HG03066 (cell line): ENCODE measurements around the gene SFRP5.

ENCODE experiments used
- ATAC-seq: cut with Tn5 transposase; IDR thresholded peaks from one replicate; pipeline ENCODE4 v1.9.1; 2021; ENCODE audit warnings: low read depth; ENCODE audit not compliant: unreplicated experiment

SFRP5 gene

DNA sequence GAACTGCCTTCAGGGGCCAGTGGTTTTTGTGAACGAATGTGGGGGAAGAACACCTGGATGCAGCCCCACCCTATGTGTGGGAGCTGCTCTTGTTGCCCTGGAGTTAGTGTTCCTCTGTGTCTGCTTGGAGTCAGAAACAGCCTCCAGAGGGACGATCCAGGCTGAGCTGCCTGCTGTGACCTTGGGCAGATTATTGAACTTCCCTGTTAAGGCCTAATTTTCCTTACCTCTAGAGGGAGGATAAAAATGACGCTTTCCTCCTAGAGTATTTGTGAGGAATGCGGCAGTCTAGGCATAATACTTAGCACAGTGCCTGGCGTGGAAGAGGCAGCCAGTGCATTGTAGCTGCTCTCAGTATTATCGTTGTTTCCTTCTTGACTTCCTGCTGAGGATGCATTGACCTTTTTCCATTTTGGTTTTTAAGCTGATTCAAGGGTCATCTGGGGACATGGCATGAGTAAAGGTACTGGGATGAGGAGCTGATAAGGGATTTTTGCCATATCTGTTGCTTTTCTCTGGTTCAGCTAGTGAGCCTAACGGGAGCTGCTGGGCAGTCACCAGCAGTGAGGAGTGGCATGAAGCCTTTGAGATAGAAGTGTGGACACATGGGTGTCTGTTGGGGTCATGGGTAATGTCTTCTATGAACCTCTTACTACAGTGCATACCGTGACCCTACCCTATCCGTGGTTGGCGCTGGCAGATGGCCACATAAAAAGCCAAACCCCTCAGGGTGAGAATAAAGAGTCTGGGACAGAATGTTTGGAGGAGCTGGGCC is 28.4 kb downstream of the SFRP5 start:
- ATAC-seq: no peak

GRCh38 chr10:97740613-97741012 is 31.2 kb downstream of the SFRP5 start:
- ATAC-seq: no peak

DNA sequence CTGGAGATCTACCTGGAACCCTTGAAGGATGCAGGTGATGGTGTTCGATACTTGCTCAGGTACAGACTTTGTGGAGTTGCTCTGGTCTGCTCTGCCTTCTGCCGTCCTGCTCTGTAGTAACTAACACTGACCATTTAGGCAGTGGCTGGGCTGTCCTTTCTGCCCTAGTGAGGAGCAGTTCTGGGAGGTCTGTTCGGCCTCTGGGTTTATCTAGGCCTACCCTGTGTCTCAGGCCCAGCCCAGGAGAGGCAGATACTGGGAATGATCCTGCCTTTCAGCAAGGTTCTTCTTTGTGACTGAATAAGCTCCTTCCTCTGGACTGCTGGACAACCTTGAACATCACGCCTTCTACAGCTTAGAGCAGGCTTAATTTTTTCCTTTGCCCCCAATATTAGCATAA is 33.2 kb downstream of the SFRP5 start:
- ATAC-seq: no peak

- ATAC-seq: peak; percentile 14
Measured at GRCh38 chr10:97737770-97738265, 34.0 kb downstream of the SFRP5 start.

DNA sequence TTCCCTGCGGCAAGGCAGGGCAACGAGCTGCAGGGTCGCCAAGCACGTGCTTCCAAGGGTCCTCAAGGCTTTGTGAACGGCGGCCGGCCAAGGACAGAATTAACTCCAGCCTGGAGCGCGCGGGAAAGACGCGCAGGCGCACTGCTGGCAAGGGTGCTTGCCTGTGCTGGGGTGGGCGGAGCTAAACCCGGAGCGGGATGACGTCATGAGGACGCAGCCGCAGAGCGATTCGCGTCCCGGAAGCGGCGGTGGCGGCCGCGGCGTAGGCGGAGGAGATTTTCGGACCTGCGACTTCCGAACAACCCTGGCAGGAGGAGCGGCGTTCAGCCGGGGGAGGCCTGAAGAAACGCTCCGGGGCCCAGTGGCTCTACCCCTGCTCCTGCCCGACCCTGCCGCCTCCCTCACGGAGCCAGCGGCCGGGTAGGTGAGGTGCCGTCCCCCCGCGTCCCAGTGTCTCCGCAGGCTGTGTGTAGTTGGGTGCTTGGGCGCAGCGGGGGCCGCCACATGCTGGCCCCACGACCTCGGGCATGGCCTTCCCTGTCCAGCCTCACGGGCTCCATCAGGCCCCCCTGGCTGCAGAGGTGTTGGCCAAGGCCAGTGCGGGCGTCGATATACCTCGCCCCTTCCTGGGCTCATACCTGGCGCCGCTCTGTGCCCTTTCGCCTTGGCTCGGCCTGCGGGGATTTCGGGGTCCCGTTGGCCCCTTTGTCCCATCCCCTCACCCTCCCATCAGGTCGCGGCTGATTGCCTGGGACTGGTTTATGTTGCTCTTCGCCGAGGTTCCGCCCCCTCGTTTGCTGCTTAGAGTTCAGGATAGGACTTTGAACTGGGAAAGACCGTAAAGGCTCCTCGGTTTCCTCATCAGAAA is 34.7 kb downstream of the SFRP5 start, which contains the start of gene ZFYVE27:
Gene ZFYVE27, plus strand, starts transcription at position 227 of the 868 bp plus-strand sequence. CDS start 1,350 bp downstream, outside the sequence.
- peak; percentile 82 for ATAC-seq

DNA sequence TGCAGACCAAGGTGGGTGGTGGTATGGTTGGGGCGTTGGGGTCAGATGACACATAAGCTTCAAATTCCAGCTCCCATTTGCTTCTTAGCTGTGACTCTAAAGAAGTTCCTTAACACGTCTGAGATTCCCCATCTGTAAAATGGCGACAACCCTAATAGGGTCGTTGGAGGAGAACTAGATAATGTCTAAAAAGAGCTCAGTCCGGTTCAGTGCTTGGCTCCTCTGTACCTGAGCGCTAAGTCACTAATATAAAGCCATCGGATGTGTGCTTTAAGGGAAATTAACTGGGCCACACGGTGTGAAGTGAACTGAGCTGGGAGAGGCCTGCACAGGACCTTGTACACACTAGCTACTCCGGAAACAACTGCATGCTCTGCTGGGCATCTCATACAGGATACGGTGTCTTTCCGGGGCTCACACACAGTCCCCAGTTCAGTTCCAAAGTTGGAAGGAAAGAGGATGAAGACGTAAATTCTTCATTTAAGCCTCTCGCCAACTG is 35.3 kb downstream of the SFRP5 start:
- ATAC-seq: peak; percentile 11

- ATAC-seq: no peak
Measured at GRCh38 chr10:97734021-97734420, 37.8 kb downstream of the SFRP5 start.

DNA sequence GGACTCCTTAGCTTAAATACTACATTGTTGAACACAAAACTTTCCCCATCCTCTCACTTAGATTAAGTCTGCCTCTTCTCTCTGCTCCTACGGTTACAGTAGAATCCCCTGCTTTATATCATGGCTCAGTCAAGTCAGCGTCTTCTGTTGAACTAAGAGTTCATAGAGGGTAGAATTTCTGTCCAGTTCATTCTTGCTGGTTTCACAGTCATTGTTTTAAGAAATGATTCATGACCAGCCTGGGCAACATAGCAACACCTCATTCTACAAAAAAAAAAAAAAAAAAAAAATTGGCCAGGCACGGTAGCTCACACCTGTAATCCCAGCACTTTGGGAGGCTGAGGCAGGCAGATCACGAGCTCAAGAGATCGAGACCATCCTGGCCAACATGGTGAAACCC is 38.5 kb downstream of the SFRP5 start:
- ATAC-seq: no peak

- ATAC-seq: no peak
Measured at GRCh38 chr10:97732052-97732359, 39.8 kb downstream of the SFRP5 start.

DNA sequence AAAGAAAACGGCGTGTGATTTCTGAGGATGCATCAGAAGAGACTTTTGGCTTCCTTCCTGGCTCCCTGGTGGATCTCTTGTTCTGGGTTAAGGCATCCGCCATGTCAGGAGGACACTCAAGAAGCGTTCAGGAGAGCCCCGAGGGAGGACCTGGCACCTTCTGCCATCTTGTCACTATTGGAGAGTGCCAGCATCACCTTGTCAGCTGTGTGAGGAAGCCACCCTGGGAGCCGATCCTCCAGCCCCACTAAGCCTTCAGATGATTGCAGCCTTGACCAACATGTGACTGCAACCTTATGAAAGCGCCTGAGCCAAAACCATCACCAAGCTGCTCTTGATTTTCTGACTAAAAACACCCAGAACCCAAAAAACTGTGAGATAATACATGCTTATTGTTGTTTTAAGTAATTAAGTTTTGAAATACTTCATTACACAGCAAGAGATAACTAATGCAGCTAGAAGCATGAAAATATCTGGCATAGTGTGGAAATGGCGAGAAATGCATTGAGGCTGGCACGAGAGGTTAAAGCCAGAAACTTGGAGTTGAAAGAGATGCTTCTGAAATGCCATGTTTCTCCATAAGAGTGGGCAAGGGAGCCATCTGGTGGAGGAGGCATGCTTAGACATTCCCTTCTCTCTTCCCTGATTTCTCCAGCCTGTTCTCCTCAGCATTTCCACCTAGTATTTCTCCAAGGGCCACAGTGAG is 40.3 kb downstream of the SFRP5 start:
- no peak for ATAC-seq

DNA sequence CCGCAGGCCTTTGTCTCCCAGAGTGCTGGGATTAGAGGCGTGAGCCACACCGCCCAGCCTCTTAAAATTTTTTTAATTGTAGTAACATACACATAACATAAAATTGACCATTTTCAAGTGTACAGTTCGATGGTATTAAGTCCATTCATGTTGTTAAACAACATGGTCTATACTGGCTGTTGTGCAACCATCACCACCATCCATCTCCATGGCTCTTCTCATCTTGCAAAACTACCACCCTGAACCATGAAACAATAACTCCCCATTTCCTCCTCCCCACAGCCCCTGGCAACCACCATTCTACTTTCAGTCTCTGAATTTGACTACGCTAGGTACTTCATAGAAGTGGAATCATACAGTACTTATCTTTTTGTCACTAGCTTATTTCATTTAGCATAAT is 42.8 kb downstream of the SFRP5 start:
- no peak for ATAC-seq

- no peak for ATAC-seq
Measured at GRCh38 chr10:97726636-97727178, 45.1 kb downstream of the SFRP5 start.

DNA sequence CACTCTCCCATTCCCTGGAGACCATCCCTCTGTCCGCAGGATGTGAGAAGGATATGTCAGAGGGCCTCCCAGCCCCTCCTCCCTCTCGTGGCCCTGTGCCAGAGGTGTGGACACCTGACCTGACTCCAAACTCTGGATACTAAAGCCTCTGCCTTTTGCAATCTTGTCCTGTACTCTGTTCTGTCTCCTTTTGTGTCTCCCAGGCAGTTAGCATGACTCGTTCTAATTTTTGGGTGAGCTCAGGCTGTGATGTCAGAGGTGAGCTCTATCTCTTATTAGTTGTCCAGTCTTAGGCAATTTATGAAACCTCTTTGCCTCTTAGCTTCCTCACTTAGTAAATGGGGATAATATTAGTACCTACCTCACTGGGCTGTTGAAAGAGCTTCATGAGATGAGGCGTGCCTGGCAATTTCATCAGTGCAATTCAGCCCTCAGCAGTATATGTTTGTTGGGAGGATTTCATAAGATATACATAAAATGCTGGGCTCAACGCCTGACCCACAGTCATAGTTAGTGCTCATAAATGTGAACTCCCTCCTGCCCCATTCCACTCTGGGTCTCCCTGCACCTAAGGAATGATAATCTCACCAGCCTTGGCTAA is 47.4 kb downstream of the SFRP5 start:
- ATAC-seq: no peak

- no peak for ATAC-seq
Measured at GRCh38 chr10:97723001-97723400, 48.8 kb downstream of the SFRP5 start.

DNA sequence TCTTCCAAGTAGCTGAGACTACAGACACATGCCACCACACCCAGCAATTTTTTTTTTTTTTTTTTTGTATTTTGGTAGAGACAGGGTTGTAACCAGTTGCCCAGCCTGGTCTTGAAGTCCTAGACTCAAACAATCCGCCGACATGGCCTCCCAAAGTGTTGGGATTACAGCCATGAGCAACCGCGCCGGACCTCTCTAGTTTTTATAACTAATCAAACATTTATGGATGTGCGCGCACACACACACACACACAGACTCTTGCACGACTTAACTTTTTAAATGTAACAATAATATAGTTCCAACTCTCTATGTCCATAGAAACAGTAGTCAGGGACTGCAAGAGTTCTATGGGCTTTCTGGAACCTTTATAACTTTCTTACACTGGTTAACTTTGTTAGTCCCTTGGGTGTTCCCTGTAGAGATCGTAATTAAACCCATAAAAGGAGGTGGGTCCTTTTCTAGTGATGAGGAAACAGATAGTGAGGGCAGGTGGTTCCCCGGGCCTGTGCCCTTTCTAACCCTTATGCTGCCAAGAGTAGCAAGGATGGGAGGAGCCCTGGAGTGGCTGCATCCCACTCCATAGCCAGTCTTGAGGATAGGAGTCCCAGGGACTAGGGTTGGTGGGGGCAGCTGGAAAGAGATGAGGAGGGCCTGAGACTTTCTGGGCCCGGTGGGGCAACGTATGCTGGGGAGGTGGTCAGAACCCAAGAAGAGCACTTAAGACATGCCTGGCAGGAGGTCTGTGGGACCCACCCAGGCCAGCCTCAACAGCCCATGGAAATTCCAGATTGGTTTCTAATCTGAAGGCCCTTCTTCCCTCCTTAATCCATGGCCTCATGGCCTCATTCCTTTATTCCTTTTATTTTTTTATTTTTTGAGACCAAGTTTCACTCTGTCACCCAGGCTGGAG is 49.7 kb downstream of the SFRP5 start:
- no peak for ATAC-seq

GRCh38 chr10:97719602-97720001 is 52.2 kb downstream of the SFRP5 start:
- no peak for ATAC-seq

DNA sequence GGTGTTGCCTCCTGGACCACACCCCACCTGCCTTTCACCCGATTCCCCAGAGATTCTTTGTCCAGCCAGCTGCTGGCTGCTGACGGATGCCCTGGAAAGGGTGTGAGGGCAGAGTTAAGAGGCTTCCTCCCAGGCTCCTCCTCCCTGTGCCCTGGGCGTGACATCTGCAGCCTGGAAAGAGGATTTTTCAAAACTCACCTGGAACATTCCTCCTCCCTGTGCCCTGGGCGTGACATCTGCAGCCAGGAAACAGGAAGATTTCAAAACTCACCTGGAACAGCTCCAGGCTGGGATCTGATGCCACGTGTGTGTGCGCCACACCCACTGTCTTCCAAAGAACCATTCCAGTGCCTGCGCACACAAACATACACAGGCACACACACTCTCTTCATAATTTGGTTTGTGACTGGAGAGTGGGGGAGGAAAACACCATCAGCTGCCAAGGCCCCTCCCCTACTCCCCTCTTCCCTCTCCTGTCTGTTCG is 53.1 kb downstream of the SFRP5 start:
- ATAC-seq: no peak

GRCh38 chr10:97718178-97718577 is 53.6 kb downstream of the SFRP5 start:
- no peak for ATAC-seq

DNA sequence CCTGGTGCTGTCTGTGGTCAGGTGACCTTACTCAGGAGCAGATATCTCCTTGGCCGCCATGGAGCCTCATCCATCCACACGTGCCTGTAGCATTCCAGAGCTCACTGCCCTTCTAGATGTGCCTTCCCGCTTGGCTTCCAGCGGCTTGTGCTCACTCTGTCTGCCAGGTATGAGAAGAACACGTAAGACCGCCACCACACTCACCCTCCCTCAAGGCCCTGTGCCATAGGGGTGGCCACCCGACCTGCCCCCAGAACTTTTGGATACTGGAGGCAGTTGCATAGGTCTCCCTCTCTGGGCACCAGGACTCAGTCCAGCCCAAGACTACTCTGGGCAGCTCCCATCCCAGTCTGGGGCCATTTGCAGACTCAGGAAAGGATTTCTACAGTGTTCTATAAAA is 54.2 kb downstream of the SFRP5 start:
- ATAC-seq: no peak
